Activated CD4-positive, alpha-beta memory T cell treated with anti-CD3 and anti-CD28 coated beads for 36 hours (primary cell): ENCODE measurements around the gene POLR3C. TPM values are rescaled to one million over a fixed set of nuclear protein-coding genes. Genes with fewer than 3 reads are reported as not detected.
"Not testable (repeated sequence)": the region's sequence is repeated elsewhere in the genome, so short reads cannot be mapped to it uniquely, and the experiment has no call there.

Source experiments
- CTCF ChIA-PET: fragments of 350-600 bp; sonication (Branson Sonifier 250); formaldehyde crosslinking; loops from one replicate; lab custom pipeline; 2021; ENCODE audit warnings: antibody characterized with exemption, inconsistent platforms; lab: Charles Lee
- POLR2A ChIA-PET: fragments of 350-600 bp; sonication (Branson Sonifier 250); formaldehyde crosslinking; loops from one replicate; lab custom pipeline; 2021; ENCODE audit warnings: antibody characterized with exemption; lab: Charles Lee
- DNase-seq: peaks from one replicate; pipeline ENCODE4 v3.0.0-alpha.2; 2020
- H3K27ac Mint-ChIP-seq: one replicate; pipeline ENCODE4 v1.8.0; 2021; ENCODE audit warnings: mixed read lengths
- H3K27me3 Mint-ChIP-seq: one replicate; pipeline ENCODE4 v1.8.0; 2021; ENCODE audit warnings: mixed read lengths
- H3K36me3 Mint-ChIP-seq: one replicate; pipeline ENCODE4 v1.8.0; 2021; ENCODE audit warnings: mixed read lengths
- H3K4me1 Mint-ChIP-seq: one replicate; pipeline ENCODE4 v1.8.0; 2021; ENCODE audit warnings: low read depth, mixed read lengths
- H3K4me3 Mint-ChIP-seq: one replicate; pipeline ENCODE4 v1.8.0; 2021; ENCODE audit warnings: mild to moderate bottlenecking, mixed read lengths
- H3K9me3 Mint-ChIP-seq: one replicate; pipeline ENCODE4 v1.8.0; 2021; ENCODE audit warnings: mixed read lengths
- intact Hi-C: fragments of 100-400 bp; cut with micrococcal nuclease; formaldehyde crosslinking; loops from one replicate; pipeline ENCODE4 v1.15.1; 2023
- total RNA-seq, 2 experiments: library from RNA; stranded (reverse); gene quantifications; one replicate each; pipeline ENCODE4 v1.2.3, GENCODE V29; 2021

POLR3C gene
- total RNA-seq, 2 experiments from 2014 or later, result 27.3 to 28.9 TPM

GRCh38 chr1:145795257-145795881, 28.6 kb upstream of the POLR3C start:
- DNase-seq, result no peak
- peaks cover 14% of the 10 kb centered on the region for H3K4me1 Mint-ChIP-seq
- no peak overlapping the region for H3K4me3 Mint-ChIP-seq
- peaks cover 33% of the 10 kb centered on the region for H3K36me3 Mint-ChIP-seq
- H3K9me3 Mint-ChIP-seq, result peaks cover 24% of the 10 kb centered on the region
- H3K27ac Mint-ChIP-seq, result no peak overlapping the region
- ChIA-PET POLR2A (no interaction called here), CTCF (interaction anchor here (0.5 kb wide), 1 partner anchor 64 kb away, joined by 4 read pairs; no protein-coding TSS in a partner anchor)
- H3K27me3 Mint-ChIP-seq, result no peaks in the 10 kb centered on the region
- intact Hi-C loops, result no loop called here

GRCh38 chr1:145796753-145797152, 27.2 kb upstream of the POLR3C start:
- ChIA-PET POLR2A (no interaction called here), CTCF (no interaction called here)
- Mint-ChIP-seq H3K4me1 (peaks cover 16% of the 10 kb centered on the region), H3K27ac (no peak overlapping the region), H3K4me3 (no peak overlapping the region), H3K36me3 (peaks cover 33% of the 10 kb centered on the region), H3K27me3 (no peaks in the 10 kb centered on the region), H3K9me3 (peaks cover 24% of the 10 kb centered on the region)
- DNase-seq, result no peak
- intact Hi-C loops, result no loop called here

GRCh38 chr1:145799806-145800205, 24.2 kb upstream of the POLR3C start:
- intact Hi-C loops, result no loop called here
- H3K36me3 Mint-ChIP-seq, result peaks cover 28% of the 10 kb centered on the region
- no peak for DNase-seq
- CTCF ChIA-PET, result no interaction called here
- POLR2A ChIA-PET, result no interaction called here
- H3K27me3 Mint-ChIP-seq, result no peaks in the 10 kb centered on the region
- H3K4me1 Mint-ChIP-seq, result peaks cover 22% of the 10 kb centered on the region
- no peak overlapping the region for H3K27ac Mint-ChIP-seq
- H3K4me3 Mint-ChIP-seq, result no peak overlapping the region
- peaks cover 24% of the 10 kb centered on the region for H3K9me3 Mint-ChIP-seq

- H3K27me3 Mint-ChIP-seq, result no peaks in the 10 kb centered on the region
- no peak for DNase-seq
- H3K4me1 Mint-ChIP-seq, result peaks cover 31% of the 10 kb centered on the region
- ChIA-PET CTCF (interaction anchor here (0.7 to 1.4 kb wide), 3 partner anchors 19 to 42 kb away, joined by 4 to 5 read pairs (median 4); partner anchors contain the start of gene NUDT17), POLR2A (no interaction called here)
- H3K9me3 Mint-ChIP-seq, result no peaks in the 10 kb centered on the region
- H3K4me3 Mint-ChIP-seq, result no peak overlapping the region
- peaks cover 2% of the 10 kb centered on the region for H3K36me3 Mint-ChIP-seq
- H3K27ac Mint-ChIP-seq, result no peak overlapping the region
- intact Hi-C loops, result no loop called here
These were observed 19.6 kb upstream of the POLR3C start for GRCh38 chr1:145804235-145805045.

GRCh38 chr1:145805057-145805456, 18.9 kb upstream of the POLR3C start:
- H3K27me3 Mint-ChIP-seq, result no peaks in the 10 kb centered on the region
- no peaks in the 10 kb centered on the region for H3K36me3 Mint-ChIP-seq
- DNase-seq, result no peak
- no peak overlapping the region for H3K4me3 Mint-ChIP-seq
- CTCF ChIA-PET, result interaction anchor here (1.4 kb wide), 1 partner anchor 42 kb away, joined by 4 read pairs; no protein-coding TSS in a partner anchor
- H3K9me3 Mint-ChIP-seq, result no peaks in the 10 kb centered on the region
- H3K27ac Mint-ChIP-seq, result no peak overlapping the region
- intact Hi-C loops, result no loop called here
- peaks cover 31% of the 10 kb centered on the region for H3K4me1 Mint-ChIP-seq
- POLR2A ChIA-PET, result no interaction called here

GRCh38 chr1:145806408-145806807, 17.6 kb upstream of the POLR3C start:
- ChIA-PET POLR2A (no interaction called here), CTCF (interaction anchor here (0.8 to 1.3 kb wide), 2 partner anchors 39 to 85 kb away, joined by 3 read pairs; partner anchors contain the start of gene NUDT17)
- Mint-ChIP-seq H3K4me3 (no peak overlapping the region), H3K27ac (no peak overlapping the region), H3K27me3 (no peaks in the 10 kb centered on the region), H3K36me3 (no peaks in the 10 kb centered on the region), H3K9me3 (no peaks in the 10 kb centered on the region), H3K4me1 (peaks cover 30% of the 10 kb centered on the region)
- intact Hi-C loops, result no loop called here
- no peak for DNase-seq

- H3K27ac Mint-ChIP-seq, result no peak overlapping the region
- H3K4me1 Mint-ChIP-seq, result peaks cover 27% of the 10 kb centered on the region
- H3K4me3 Mint-ChIP-seq, result no peak overlapping the region
- ChIA-PET POLR2A (no interaction called here), CTCF (interaction anchor here (0.8 to 1.3 kb wide), 2 partner anchors 38 to 85 kb away, joined by 3 read pairs; partner anchors contain the start of gene NUDT17)
- intact Hi-C loops, result no loop called here
- no peaks in the 10 kb centered on the region for H3K36me3 Mint-ChIP-seq
- DNase-seq, result no peak
- no peaks in the 10 kb centered on the region for H3K9me3 Mint-ChIP-seq
- no peaks in the 10 kb centered on the region for H3K27me3 Mint-ChIP-seq
These were observed 17.2 kb upstream of the POLR3C start for GRCh38 chr1:145806844-145807243.

GRCh38 chr1:145812977-145813810, 10.8 kb upstream of the POLR3C start:
- CTCF ChIA-PET, H3K36me3 Mint-ChIP-seq, H3K27ac Mint-ChIP-seq, intact Hi-C loops, DNase-seq, POLR2A ChIA-PET, H3K4me1 Mint-ChIP-seq, H3K27me3 Mint-ChIP-seq, H3K9me3 Mint-ChIP-seq, H3K4me3 Mint-ChIP-seq: not testable (repeated sequence)

GRCh38 chr1:145818095-145818494, 5.9 kb upstream of the POLR3C start:
- H3K9me3 Mint-ChIP-seq, CTCF ChIA-PET, H3K27ac Mint-ChIP-seq, H3K36me3 Mint-ChIP-seq, intact Hi-C loops, POLR2A ChIA-PET, DNase-seq, H3K27me3 Mint-ChIP-seq, H3K4me3 Mint-ChIP-seq: not testable (repeated sequence)
- peaks cover 12% of the 10 kb centered on the region for H3K4me1 Mint-ChIP-seq

GRCh38 chr1:145822779-145823331, 1.1 kb upstream of the POLR3C start:
- H3K4me3 Mint-ChIP-seq, H3K27me3 Mint-ChIP-seq, H3K27ac Mint-ChIP-seq, H3K9me3 Mint-ChIP-seq, DNase-seq, intact Hi-C loops: not testable (repeated sequence)
- ChIA-PET CTCF (interaction anchor here (16.5 kb wide), 1 partner anchor 24 kb away, joined by 154 read pairs; the partner anchor contains the start of gene NUDT17), POLR2A (interaction anchor here (2.4 kb wide), 1 partner anchor 36 kb away, joined by 10 read pairs; the partner anchor contains the start of gene PIAS3)
- Mint-ChIP-seq H3K36me3 (peaks cover 24% of the 10 kb centered on the region), H3K4me1 (peaks cover 37% of the 10 kb centered on the region)

- intact Hi-C loops, result no loop called here
- Mint-ChIP-seq H3K9me3 (no peaks in the 10 kb centered on the region), H3K4me1 (peaks cover 50% of the 10 kb centered on the region), H3K27ac (peak overlapping the region; percentile 95), H3K4me3 (peak overlapping the region; percentile 96), H3K27me3 (no peaks in the 10 kb centered on the region), H3K36me3 (peaks cover 35% of the 10 kb centered on the region)
- no peak for DNase-seq
- CTCF ChIA-PET, result interaction anchor here (1.4 to 16.5 kb wide), 2 partner anchors 22 to 104 kb away, joined by 4 to 154 read pairs; partner anchors contain the start of gene NUDT17
- POLR2A ChIA-PET, result interaction anchor here (0.7 to 2.4 kb wide), 4 partner anchors 21 to 140 kb away, joined by 3 to 10 read pairs (median 4); partner anchors contain the start of genes ANKRD34A, NUDT17, PIAS3 and POLR3GL
These were observed 471 bp downstream of the POLR3C start for GRCh38 chr1:145824499-145824842.
